ENCODE data around the gene RDH14. TPM values are rescaled to one million over a fixed set of nuclear protein-coding genes. Genes with fewer than 3 reads are reported as not detected.

RDH14 gene
- total RNA-seq, result 11.2 and 11.5 TPM in 2 replicates

- intact Hi-C loops (cut with micrococcal nuclease), result loop anchor here (1.0 to 10.0 kb wide), 6 partner anchors 40 to 1885 kb away; partner anchors contain the start of genes PUM2, RHOB and TTC32
Observed at GRCh38 chr2:18560031-18560796, at the start of gene RDH14. TSS of gene RDH14 (minus strand) at chr2:18560653. CDS start at chr2:18560572, 81 bp downstream.

GRCh38 chr2:18610090-18610489, 49.6 kb upstream of the RDH14 start:
- intact Hi-C loops (cut with micrococcal nuclease), result no loop called here

- intact Hi-C loops (cut with micrococcal nuclease), result loop anchor here (1.0 kb wide), 1 partner anchor 45 kb away; the partner anchor contains the start of gene RDH14
Observed at GRCh38 chr2:18605115-18605514, 44.7 kb upstream of the RDH14 start.

GRCh38 chr2:18604531-18604885, 44.1 kb upstream of the RDH14 start:
- intact Hi-C loops (cut with micrococcal nuclease), result no loop called here

- intact Hi-C loops (cut with micrococcal nuclease), result no loop called here
Observed at GRCh38 chr2:18603854-18604530, 43.5 kb upstream of the RDH14 start.

- intact Hi-C loops (cut with micrococcal nuclease), result no loop called here
Observed at GRCh38 chr2:18602298-18602697, 41.8 kb upstream of the RDH14 start.

GRCh38 chr2:18600255-18600613, 39.8 kb upstream of the RDH14 start:
- intact Hi-C loops (cut with micrococcal nuclease), result no loop called here

GRCh38 chr2:18599509-18600254, 39.2 kb upstream of the RDH14 start:
- intact Hi-C loops (cut with micrococcal nuclease), result no loop called here

GRCh38 chr2:18598848-18599484, 38.5 kb upstream of the RDH14 start:
- intact Hi-C loops (cut with micrococcal nuclease), result no loop called here

- intact Hi-C loops (cut with micrococcal nuclease), result no loop called here
Observed at GRCh38 chr2:18597618-18598017, 37.2 kb upstream of the RDH14 start.

GRCh38 chr2:18596993-18597392, 36.5 kb upstream of the RDH14 start:
- intact Hi-C loops (cut with micrococcal nuclease), result no loop called here

GRCh38 chr2:18593496-18593895, 33.0 kb upstream of the RDH14 start:
- intact Hi-C loops (cut with micrococcal nuclease), result no loop called here

GRCh38 chr2:18592372-18592771, 31.9 kb upstream of the RDH14 start:
- intact Hi-C loops (cut with micrococcal nuclease), result no loop called here

- intact Hi-C loops (cut with micrococcal nuclease), result no loop called here
Observed at GRCh38 chr2:18589354-18589753, 28.9 kb upstream of the RDH14 start, which contains the start of gene NT5C1B. TSS of gene NT5C1B (minus strand) at chr2:18589569. CDS start at chr2:18589468, 101 bp downstream.

GRCh38 chr2:18588802-18589201, 28.3 kb upstream of the RDH14 start:
- intact Hi-C loops (cut with micrococcal nuclease), result no loop called here

GRCh38 chr2:18588049-18588448, 27.6 kb upstream of the RDH14 start:
- intact Hi-C loops (cut with micrococcal nuclease), result no loop called here

- intact Hi-C loops (cut with micrococcal nuclease), result no loop called here
Observed at GRCh38 chr2:18585526-18585925, 25.1 kb upstream of the RDH14 start.

GRCh38 chr2:18584608-18584954, 24.1 kb upstream of the RDH14 start:
- intact Hi-C loops (cut with micrococcal nuclease), result no loop called here

- intact Hi-C loops (cut with micrococcal nuclease), result no loop called here
Observed at GRCh38 chr2:18583905-18584607, 23.6 kb upstream of the RDH14 start.

GRCh38 chr2:18580606-18581005, 20.2 kb upstream of the RDH14 start:
- intact Hi-C loops (cut with micrococcal nuclease), result no loop called here

- intact Hi-C loops (cut with micrococcal nuclease), result no loop called here
Observed at GRCh38 chr2:18578033-18578432, 17.6 kb upstream of the RDH14 start.
